ENCODE measurements around the gene PRKAR1B.

Gene PRKAR1B

DNA sequence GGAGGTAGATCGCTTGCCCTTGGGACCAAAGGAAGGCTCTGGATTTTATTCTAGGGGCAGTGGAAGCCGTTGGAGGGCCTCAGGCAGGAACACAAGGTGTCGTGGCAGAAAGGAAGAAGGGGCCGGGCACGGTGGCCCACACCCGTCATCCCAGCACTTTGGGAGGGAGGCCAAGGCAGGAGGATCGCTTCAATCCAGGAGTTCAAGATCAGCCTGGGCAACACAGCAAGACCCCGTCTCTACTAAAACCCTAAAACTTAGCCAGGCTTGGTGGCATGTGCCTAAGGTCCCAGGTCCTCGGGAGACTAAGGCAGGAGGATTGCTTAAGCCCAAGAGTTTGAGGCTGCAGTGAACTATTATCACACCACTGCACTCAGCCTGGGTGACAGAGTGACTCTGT is 202.3 kb downstream of the PRKAR1B start:
- TF ChIP-seq, protein P1, sequence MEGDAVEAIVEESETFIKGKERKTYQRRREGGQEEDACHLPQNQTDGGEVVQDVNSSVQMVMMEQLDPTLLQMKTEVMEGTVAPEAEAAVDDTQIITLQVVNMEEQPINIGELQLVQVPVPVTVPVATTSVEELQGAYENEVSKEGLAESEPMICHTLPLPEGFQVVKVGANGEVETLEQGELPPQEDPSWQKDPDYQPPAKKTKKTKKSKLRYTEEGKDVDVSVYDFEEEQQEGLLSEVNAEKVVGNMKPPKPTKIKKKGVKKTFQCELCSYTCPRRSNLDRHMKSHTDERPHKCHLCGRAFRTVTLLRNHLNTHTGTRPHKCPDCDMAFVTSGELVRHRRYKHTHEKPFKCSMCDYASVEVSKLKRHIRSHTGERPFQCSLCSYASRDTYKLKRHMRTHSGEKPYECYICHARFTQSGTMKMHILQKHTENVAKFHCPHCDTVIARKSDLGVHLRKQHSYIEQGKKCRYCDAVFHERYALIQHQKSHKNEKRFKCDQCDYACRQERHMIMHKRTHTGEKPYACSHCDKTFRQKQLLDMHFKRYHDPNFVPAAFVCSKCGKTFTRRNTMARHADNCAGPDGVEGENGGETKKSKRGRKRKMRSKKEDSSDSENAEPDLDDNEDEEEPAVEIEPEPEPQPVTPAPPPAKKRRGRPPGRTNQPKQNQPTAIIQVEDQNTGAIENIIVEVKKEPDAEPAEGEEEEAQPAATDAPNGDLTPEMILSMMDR (conservative IDR thresholded peaks at IDR 0.05) = no peak
- no peak for TF ChIP-seq ZFX (IDR thresholded peaks at IDR 0.05)
- H3K27ac ChIP-seq = no peak overlapping the region

GRCh38 chr7:523347-524336 is 203.4 kb downstream of the PRKAR1B start:
- H3K27ac ChIP-seq = no peak overlapping the region
- TF ChIP-seq ZFX (IDR thresholded peaks at IDR 0.05) = no peak
- TF ChIP-seq, protein P1 (conservative IDR thresholded peaks at IDR 0.05) = no peak

GRCh38 chr7:522951-523314 is 204.1 kb downstream of the PRKAR1B start:
- no peak overlapping the region for H3K27ac ChIP-seq
- TF ChIP-seq, protein P1 (conservative IDR thresholded peaks at IDR 0.05) = no peak
- no peak for TF ChIP-seq ZFX (IDR thresholded peaks at IDR 0.05)

GRCh38 chr7:522071-522950 is 204.8 kb downstream of the PRKAR1B start:
- H3K27ac ChIP-seq = no peak overlapping the region
- no peak for TF ChIP-seq ZFX (IDR thresholded peaks at IDR 0.05)
- TF ChIP-seq, protein P1 (conservative IDR thresholded peaks at IDR 0.05) = no peak

GRCh38 chr7:521221-522070 is 205.6 kb downstream of the PRKAR1B start:
- TF ChIP-seq, protein P1 (conservative IDR thresholded peaks at IDR 0.05) = no peak
- TF ChIP-seq ZFX (IDR thresholded peaks at IDR 0.05) = no peak
- no peak overlapping the region for H3K27ac ChIP-seq

DNA sequence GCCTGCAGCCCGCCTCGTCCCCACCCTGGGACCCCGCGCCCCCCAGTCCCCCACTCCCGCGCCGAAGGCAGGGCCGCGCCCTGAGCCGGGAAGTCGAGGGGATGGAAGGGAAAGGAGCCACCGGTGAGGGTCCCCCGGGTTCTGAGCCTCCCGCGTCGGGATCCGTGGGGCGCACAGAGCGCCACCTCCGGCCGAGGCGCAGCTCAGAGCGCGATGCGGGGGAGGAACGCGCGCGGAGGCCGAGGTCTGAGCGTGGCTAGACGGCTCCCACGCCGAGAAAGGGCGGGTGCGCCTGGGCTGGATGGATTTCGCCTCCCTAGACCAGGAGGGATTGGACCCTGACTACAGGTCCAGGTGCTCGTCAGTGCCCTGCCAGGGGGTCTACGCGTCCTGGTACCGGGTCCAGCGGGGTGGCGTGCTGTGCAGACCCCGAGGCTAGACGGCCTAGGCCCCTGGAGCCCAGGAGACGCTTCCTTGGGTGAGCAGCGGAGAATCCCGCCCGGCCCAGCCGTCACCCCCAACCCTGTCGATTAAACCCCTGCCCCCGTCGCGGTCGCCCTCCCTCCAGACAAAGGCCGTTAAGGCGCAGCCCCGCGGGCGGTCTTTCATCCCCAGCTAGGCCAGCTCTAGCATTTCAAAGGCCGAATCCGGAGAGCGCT is 206.4 kb downstream of the PRKAR1B start:
- no peak overlapping the region for H3K27ac ChIP-seq
- TF ChIP-seq ZFX (IDR thresholded peaks at IDR 0.05) = no peak
- TF ChIP-seq, protein P1 (conservative IDR thresholded peaks at IDR 0.05) = no peak

Data from C4-2B (cell line).